ENCODE results near the gene CEBPB.

DNA sequence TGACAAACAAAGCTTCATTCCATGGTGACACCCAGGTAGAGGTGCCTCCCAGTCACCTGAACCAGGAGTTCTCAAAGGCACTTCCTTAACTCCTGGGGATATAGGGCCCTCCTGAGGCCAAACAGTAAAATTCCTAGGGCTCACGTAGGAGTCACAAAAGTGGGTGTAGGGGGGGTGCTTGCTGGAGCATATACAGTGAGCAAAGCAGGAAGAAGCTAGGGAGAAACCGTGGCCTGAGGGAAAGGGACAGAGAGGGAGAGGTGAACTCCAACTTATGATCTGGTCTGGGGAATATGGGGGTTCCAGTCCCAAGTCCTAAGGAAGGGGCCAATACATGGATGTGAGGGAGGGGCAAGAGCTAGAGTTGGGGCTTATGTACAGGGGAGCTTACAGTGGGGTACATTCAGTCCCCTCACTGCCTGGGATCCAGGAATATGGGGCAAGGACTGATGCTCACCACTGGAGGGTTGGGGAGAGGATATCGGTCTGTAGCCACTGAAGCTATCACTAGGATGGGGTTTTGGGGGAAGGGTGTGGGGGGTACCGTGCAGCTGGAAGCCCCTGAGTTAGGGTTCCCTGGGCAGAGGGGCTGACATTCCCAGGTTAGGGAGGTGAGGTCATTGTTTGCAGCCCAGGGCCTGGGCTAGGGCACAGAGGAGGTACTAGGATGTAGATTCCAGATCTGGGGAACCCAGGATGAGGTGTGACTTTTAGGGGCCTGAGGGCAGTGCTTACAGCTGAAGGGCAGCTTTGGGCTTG, 38.1 kb upstream of the CEBPB start:
- TF ChIP-seq, protein P1, sequence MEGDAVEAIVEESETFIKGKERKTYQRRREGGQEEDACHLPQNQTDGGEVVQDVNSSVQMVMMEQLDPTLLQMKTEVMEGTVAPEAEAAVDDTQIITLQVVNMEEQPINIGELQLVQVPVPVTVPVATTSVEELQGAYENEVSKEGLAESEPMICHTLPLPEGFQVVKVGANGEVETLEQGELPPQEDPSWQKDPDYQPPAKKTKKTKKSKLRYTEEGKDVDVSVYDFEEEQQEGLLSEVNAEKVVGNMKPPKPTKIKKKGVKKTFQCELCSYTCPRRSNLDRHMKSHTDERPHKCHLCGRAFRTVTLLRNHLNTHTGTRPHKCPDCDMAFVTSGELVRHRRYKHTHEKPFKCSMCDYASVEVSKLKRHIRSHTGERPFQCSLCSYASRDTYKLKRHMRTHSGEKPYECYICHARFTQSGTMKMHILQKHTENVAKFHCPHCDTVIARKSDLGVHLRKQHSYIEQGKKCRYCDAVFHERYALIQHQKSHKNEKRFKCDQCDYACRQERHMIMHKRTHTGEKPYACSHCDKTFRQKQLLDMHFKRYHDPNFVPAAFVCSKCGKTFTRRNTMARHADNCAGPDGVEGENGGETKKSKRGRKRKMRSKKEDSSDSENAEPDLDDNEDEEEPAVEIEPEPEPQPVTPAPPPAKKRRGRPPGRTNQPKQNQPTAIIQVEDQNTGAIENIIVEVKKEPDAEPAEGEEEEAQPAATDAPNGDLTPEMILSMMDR (conservative IDR thresholded peaks at IDR 0.05 in 1 of 2, IDR thresholded peaks at IDR 0.05 in 1 of 2; ENCODE audit: low read depth in 1 of 2, low read length in 2 of 2): no peak
- no peak for TF ChIP-seq EZH2 (IDR thresholded peaks at IDR 0.05; ENCODE audit: low read length, missing control alignments)

Measured in fibroblast of lung (primary cell).